ENCODE data around the gene PITPNC1.

The PITPNC1 gene

DNA sequence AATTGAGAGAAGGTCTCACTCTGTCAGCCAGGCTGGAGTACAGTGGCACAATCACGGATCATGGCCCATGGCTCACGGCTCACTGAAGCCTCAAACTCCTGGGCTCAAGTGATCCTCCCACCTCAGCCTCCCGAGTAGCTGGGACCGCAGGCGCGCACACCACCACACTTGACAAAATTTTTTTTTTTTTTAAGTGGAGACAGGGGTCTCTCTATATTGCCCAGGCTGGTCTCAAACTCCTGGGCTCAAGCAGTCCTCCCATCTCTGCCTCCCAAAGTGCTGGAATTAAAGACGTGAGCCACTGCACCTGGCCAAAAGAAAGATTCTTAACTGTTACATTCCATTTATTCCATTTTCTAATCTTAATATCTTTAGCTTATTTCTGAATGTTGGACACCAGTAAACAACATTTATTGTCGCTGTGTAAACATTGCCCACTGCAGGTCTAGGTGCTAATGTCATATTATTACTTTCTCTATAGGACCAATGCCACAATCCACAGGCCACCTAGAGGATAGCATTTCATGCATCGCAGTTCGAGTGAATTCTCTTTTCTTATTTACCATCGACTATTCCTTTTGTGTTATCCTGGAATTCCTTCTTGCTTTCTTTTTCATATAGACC is 123.7 kb downstream of the PITPNC1 start:
- DNase-seq (ENCODE audit: low read depth): no peak
- TF ChIP-seq, protein P1, sequence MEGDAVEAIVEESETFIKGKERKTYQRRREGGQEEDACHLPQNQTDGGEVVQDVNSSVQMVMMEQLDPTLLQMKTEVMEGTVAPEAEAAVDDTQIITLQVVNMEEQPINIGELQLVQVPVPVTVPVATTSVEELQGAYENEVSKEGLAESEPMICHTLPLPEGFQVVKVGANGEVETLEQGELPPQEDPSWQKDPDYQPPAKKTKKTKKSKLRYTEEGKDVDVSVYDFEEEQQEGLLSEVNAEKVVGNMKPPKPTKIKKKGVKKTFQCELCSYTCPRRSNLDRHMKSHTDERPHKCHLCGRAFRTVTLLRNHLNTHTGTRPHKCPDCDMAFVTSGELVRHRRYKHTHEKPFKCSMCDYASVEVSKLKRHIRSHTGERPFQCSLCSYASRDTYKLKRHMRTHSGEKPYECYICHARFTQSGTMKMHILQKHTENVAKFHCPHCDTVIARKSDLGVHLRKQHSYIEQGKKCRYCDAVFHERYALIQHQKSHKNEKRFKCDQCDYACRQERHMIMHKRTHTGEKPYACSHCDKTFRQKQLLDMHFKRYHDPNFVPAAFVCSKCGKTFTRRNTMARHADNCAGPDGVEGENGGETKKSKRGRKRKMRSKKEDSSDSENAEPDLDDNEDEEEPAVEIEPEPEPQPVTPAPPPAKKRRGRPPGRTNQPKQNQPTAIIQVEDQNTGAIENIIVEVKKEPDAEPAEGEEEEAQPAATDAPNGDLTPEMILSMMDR (IDR thresholded peaks at IDR 0.05; ENCODE audit: low read depth, low read length, missing control alignments): no peak
- H3K4me3 ChIP-seq (ENCODE audit: low read depth, low read length): no peak overlapping the region

DNA sequence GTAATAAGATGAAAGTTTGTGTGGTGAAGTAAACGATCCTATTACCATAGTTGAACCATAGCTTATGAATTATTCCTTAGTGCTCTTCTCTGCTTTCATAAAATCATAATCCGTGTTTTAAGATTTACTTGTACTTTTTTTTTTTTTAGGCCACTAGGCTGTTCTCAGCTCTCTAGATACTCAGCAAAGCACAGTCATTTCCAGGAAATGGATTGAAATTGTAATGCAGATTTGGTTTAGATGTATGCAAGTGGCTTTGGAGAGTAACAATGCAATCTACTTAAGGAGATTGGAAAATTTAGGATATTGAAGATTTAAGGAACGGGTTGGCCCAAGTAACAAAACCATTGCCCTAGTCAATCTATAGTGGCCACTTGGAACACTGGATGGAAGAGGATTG is 125.1 kb downstream of the PITPNC1 start:
- no peak overlapping the region for H3K4me3 ChIP-seq (ENCODE audit: low read depth, low read length)
- TF ChIP-seq, protein P1 (IDR thresholded peaks at IDR 0.05; ENCODE audit: low read depth, low read length, missing control alignments): no peak
- DNase-seq (ENCODE audit: low read depth): no peak

DNA sequence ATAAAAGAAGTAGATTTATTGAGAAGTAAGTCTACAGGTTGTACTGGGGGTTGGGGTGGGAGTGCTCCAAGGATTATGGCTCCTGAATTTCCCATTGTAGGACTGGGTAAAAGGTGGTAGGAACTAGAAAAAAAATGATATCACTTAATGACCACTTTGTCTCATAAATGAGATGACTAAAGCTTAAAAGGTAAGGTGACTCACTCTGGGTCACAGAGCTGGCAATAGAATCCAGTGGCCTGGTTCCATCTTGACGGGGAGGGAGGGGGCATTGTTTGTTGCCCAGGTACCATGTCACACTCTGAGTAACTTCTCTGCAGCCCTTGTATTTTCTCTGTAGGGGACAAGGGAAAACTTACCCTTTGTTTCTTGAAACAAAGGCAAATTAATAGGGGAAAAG is 126.1 kb downstream of the PITPNC1 start:
- no peak overlapping the region for H3K4me3 ChIP-seq (ENCODE audit: low read depth, low read length)
- TF ChIP-seq, protein P1 (IDR thresholded peaks at IDR 0.05; ENCODE audit: low read depth, low read length, missing control alignments): no peak
- DNase-seq (ENCODE audit: low read depth): no peak

DNA sequence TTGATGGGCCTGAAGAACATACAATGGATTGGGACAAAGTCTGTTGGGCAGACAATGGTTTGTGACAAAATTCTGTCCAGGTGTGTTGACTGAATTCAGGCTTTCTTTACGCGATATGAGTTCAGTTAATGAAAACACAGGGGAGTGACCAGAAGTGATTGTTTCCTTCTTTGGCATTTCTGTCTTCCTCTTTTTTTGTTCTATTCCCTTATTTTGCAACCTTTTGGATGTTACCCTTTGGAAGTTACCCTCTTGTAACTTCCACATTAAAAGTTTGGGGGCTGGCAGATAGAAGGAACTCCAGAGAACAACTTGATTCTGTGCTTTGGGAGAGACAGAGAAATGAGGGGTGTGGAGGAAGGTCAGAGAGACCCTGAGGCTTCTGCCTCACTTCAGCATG is 126.7 kb downstream of the PITPNC1 start:
- TF ChIP-seq, protein P1 (IDR thresholded peaks at IDR 0.05; ENCODE audit: low read depth, low read length, missing control alignments): no peak
- no peak overlapping the region for H3K4me3 ChIP-seq (ENCODE audit: low read depth, low read length)
- DNase-seq (ENCODE audit: low read depth): no peak

DNA sequence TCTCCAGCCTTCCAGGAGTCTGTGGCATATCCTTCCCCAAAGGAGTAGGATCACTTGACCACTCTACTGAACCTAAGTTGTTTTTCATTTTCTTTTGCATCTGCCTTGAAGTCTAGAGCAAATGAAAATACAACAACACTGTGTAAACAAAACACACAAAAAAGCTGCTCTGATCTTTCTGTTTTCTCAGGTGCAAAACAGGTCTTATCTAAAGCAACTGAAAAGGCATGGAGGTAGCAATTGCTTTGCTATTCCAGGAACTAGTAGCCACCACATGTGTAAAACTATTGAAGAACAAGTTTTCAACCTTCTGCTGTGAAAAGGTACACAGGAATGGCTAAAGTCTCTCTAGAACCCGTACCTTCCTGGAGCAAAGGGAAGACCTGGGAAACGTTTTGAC is 127.1 kb downstream of the PITPNC1 start:
- TF ChIP-seq, protein P1 (IDR thresholded peaks at IDR 0.05; ENCODE audit: low read depth, low read length, missing control alignments): no peak
- no peak for DNase-seq (ENCODE audit: low read depth)
- H3K4me3 ChIP-seq (ENCODE audit: low read depth, low read length): no peak overlapping the region

DNA sequence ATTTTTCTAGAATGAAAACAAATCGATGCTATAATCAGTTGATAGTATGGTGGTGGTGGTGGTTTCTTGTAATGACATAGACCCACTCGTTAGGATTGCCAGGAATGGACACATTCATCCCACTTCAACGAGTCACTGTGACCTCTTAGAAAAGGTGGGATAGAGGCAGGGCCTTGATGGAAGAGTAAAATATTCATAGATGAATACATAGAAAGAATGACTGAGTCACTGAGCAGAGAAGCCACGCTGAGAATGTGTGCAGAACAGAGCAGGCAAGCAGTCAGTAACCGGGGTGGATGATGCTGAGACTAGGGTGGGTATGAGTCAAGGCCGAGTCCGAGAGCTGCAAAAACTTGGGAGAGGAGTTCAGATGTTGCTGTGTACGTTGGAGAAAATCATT is 129.9 kb downstream of the PITPNC1 start:
- TF ChIP-seq, protein P1 (IDR thresholded peaks at IDR 0.05; ENCODE audit: low read depth, low read length, missing control alignments): no peak
- DNase-seq (ENCODE audit: low read depth): no peak
- H3K4me3 ChIP-seq (ENCODE audit: low read depth, low read length): no peak overlapping the region

Data from GM12864 (cell line).